Measurements from ENCODE around the gene MAGED2.
"Not testable (repeated sequence)": the region's sequence is repeated elsewhere in the genome, so short reads cannot be mapped to it uniquely, and the experiment has no call there.

The MAGED2 gene

GRCh38 chrX:54841184-54841874, 33.8 kb downstream of the MAGED2 start:
- H2AFZ ChIP-seq (ENCODE audit: insufficient read depth, low read length, poor library complexity); H3K79me1 ChIP-seq (ENCODE audit: low read length); H3K4ac ChIP-seq (ENCODE audit: low read depth, low read length); H2AK5ac ChIP-seq (ENCODE audit: low read length); H3K4me1 ChIP-seq (ENCODE audit: control insufficient read depth in 1 of 2, insufficient read depth in 2 of 2, low read length in 2 of 2); H3K14ac ChIP-seq (ENCODE audit: low read length); H2BK5ac ChIP-seq (ENCODE audit: low read depth, low read length, poor library complexity); H3K4me2 ChIP-seq (ENCODE audit: low read length); H3K36me3 ChIP-seq (ENCODE audit: control insufficient read depth in 1 of 2, insufficient read depth in 2 of 2, low read length in 2 of 2); DNase-seq; H4K12ac ChIP-seq (ENCODE audit: low read depth, low read length); H3K4me3 ChIP-seq (ENCODE audit: low read depth, low read length); H3K9me3 ChIP-seq (ENCODE audit: insufficient read depth, low read depth, low read length); H3K79me2 ChIP-seq (ENCODE audit: control insufficient read depth, insufficient read depth, low read length, poor library complexity); H3K18ac ChIP-seq (ENCODE audit: low read length); H2BK120ac ChIP-seq (ENCODE audit: insufficient read depth, low read length, poor library complexity); H2BK12ac ChIP-seq (ENCODE audit: low read length); H3K9ac ChIP-seq (ENCODE audit: low read length); H3K27me3 ChIP-seq (ENCODE audit: insufficient read depth, low read length); H3K23ac ChIP-seq (ENCODE audit: low read length): not testable (repeated sequence)
- H4K91ac ChIP-seq (ENCODE audit: low read depth, low read length): peak overlapping the region; percentile 45
- no CpG with 5 or more reads among the region's 3 CpGs for WGBS (ENCODE audit: extremely low coverage, insufficient coverage, insufficient read length)
- peak overlapping the region; percentile 27 for H3K27ac ChIP-seq (ENCODE audit: low read depth, low read length)
- H4K8ac ChIP-seq (ENCODE audit: low read depth, low read length): peak overlapping the region; percentile 38

- H2BK5ac ChIP-seq (ENCODE audit: low read depth, low read length, poor library complexity): no peak overlapping the region
- no peaks in the 10 kb centered on the region for H3K79me2 ChIP-seq (ENCODE audit: control insufficient read depth, insufficient read depth, low read length, poor library complexity)
- no peak overlapping the region for H4K12ac ChIP-seq (ENCODE audit: low read depth, low read length)
- H3K23ac ChIP-seq (ENCODE audit: low read length): no peak overlapping the region
- no peak overlapping the region for H2BK12ac ChIP-seq (ENCODE audit: low read length)
- WGBS (ENCODE audit: extremely low coverage, insufficient coverage, insufficient read length): no CpG with 5 or more reads among the region's 1 CpG
- no peaks in the 10 kb centered on the region for H3K27me3 ChIP-seq (ENCODE audit: insufficient read depth, low read length)
- peaks cover 0 to 7% of the 10 kb centered on the region in 2 experiments for H3K4me1 ChIP-seq (ENCODE audit: control insufficient read depth in 1 of 2, insufficient read depth in 2 of 2, low read length in 2 of 2)
- no peak overlapping the region for H4K8ac ChIP-seq (ENCODE audit: low read depth, low read length)
- no peak overlapping the region for H3K27ac ChIP-seq (ENCODE audit: low read depth, low read length)
- H4K91ac ChIP-seq (ENCODE audit: low read depth, low read length): no peak overlapping the region
- no peak overlapping the region for H2BK120ac ChIP-seq (ENCODE audit: insufficient read depth, low read length, poor library complexity)
- H3K4me3 ChIP-seq (ENCODE audit: low read depth, low read length): no peak overlapping the region
- H3K36me3 ChIP-seq (ENCODE audit: control insufficient read depth in 1 of 2, insufficient read depth in 2 of 2, low read length in 2 of 2): no peaks in the 10 kb centered on the region
- H2AFZ ChIP-seq (ENCODE audit: insufficient read depth, low read length, poor library complexity): no peak overlapping the region
- no peak overlapping the region for H2AK5ac ChIP-seq (ENCODE audit: low read length)
- no peak overlapping the region for H3K4me2 ChIP-seq (ENCODE audit: low read length)
- H3K79me1 ChIP-seq (ENCODE audit: low read length): peaks cover 1% of the 10 kb centered on the region
- H3K14ac ChIP-seq (ENCODE audit: low read length): no peak overlapping the region
- H3K18ac ChIP-seq (ENCODE audit: low read length): no peak overlapping the region
- no peak overlapping the region for H3K9ac ChIP-seq (ENCODE audit: low read length)
- no peaks in the 10 kb centered on the region for H3K9me3 ChIP-seq (ENCODE audit: insufficient read depth, low read depth, low read length)
- no peak overlapping the region for H3K4ac ChIP-seq (ENCODE audit: low read depth, low read length)
- DNase-seq: no peak
These were observed 35.1 kb downstream of the MAGED2 start for GRCh38 chrX:54842607-54843006.

- Histone ChIP-seq H3K4me1 (ENCODE audit: control insufficient read depth in 1 of 2, insufficient read depth in 2 of 2, low read length in 2 of 2) (peaks cover 0 to 7% of the 10 kb centered on the region in 2 experiments), H3K4me2 (ENCODE audit: low read length) (no peak overlapping the region), H4K12ac (ENCODE audit: low read depth, low read length) (no peak overlapping the region), H3K27me3 (ENCODE audit: insufficient read depth, low read length) (no peaks in the 10 kb centered on the region), H3K14ac (ENCODE audit: low read length) (no peak overlapping the region), H2AK5ac (ENCODE audit: low read length) (no peak overlapping the region), H3K4me3 (ENCODE audit: low read depth, low read length) (no peak overlapping the region), H3K9me3 (ENCODE audit: insufficient read depth, low read depth, low read length) (no peaks in the 10 kb centered on the region), H3K27ac (ENCODE audit: low read depth, low read length) (no peak overlapping the region), H3K79me1 (ENCODE audit: low read length) (peaks cover 1% of the 10 kb centered on the region), H2BK12ac (ENCODE audit: low read length) (no peak overlapping the region), H2AFZ (ENCODE audit: insufficient read depth, low read length, poor library complexity) (no peak overlapping the region), H4K91ac (ENCODE audit: low read depth, low read length) (no peak overlapping the region), H3K9ac (ENCODE audit: low read length) (no peak overlapping the region), H3K79me2 (ENCODE audit: control insufficient read depth, insufficient read depth, low read length, poor library complexity) (no peaks in the 10 kb centered on the region), H3K18ac (ENCODE audit: low read length) (no peak overlapping the region), H3K23ac (ENCODE audit: low read length) (no peak overlapping the region), H3K36me3 (ENCODE audit: control insufficient read depth in 1 of 2, insufficient read depth in 2 of 2, low read length in 2 of 2) (no peaks in the 10 kb centered on the region), H3K4ac (ENCODE audit: low read depth, low read length) (no peak overlapping the region), H2BK5ac (ENCODE audit: low read depth, low read length, poor library complexity) (no peak overlapping the region), H4K8ac (ENCODE audit: low read depth, low read length) (no peak overlapping the region), H2BK120ac (ENCODE audit: insufficient read depth, low read length, poor library complexity) (no peak overlapping the region)
- no CpG with 5 or more reads among the region's 2 CpGs for WGBS (ENCODE audit: extremely low coverage, insufficient coverage, insufficient read length)
- DNase-seq: no peak
These were observed 35.5 kb downstream of the MAGED2 start for GRCh38 chrX:54843050-54843449.

- H4K8ac ChIP-seq (ENCODE audit: low read depth, low read length); H3K18ac ChIP-seq (ENCODE audit: low read length); H3K27ac ChIP-seq (ENCODE audit: low read depth, low read length); H2BK12ac ChIP-seq (ENCODE audit: low read length); H3K4me2 ChIP-seq (ENCODE audit: low read length); H3K14ac ChIP-seq (ENCODE audit: low read length); H2BK5ac ChIP-seq (ENCODE audit: low read depth, low read length, poor library complexity); H2AK5ac ChIP-seq (ENCODE audit: low read length); H3K4me3 ChIP-seq (ENCODE audit: low read depth, low read length); DNase-seq; H3K36me3 ChIP-seq (ENCODE audit: control insufficient read depth in 1 of 2, insufficient read depth in 2 of 2, low read length in 2 of 2); H3K23ac ChIP-seq (ENCODE audit: low read length); H3K79me1 ChIP-seq (ENCODE audit: low read length); H3K4ac ChIP-seq (ENCODE audit: low read depth, low read length); H3K79me2 ChIP-seq (ENCODE audit: control insufficient read depth, insufficient read depth, low read length, poor library complexity); H3K27me3 ChIP-seq (ENCODE audit: insufficient read depth, low read length); H4K12ac ChIP-seq (ENCODE audit: low read depth, low read length); H4K91ac ChIP-seq (ENCODE audit: low read depth, low read length); H2AFZ ChIP-seq (ENCODE audit: insufficient read depth, low read length, poor library complexity); H2BK120ac ChIP-seq (ENCODE audit: insufficient read depth, low read length, poor library complexity); H3K9me3 ChIP-seq (ENCODE audit: insufficient read depth, low read depth, low read length); H3K9ac ChIP-seq (ENCODE audit: low read length); H3K4me1 ChIP-seq (ENCODE audit: control insufficient read depth in 1 of 2, insufficient read depth in 2 of 2, low read length in 2 of 2): not testable (repeated sequence)
- WGBS (ENCODE audit: extremely low coverage, insufficient coverage, insufficient read length): no CpG with 5 or more reads among the region's 2 CpGs
These were observed 40.2 kb downstream of the MAGED2 start for GRCh38 chrX:54847700-54848099.

Data from trophoblast cell (in vitro differentiated cells and primary cell).